ENCODE results near the gene KCTD11. TPM values are rescaled to one million over a fixed set of nuclear protein-coding genes. Genes with fewer than 3 reads are reported as not detected.

Gene KCTD11
- total and polyA plus RNA-seq, 2 donors: 3.0 to 9.9 TPM

- Histone ChIP-seq H3K36me3 (ENCODE audit: control insufficient read depth in 2 of 2, insufficient read depth in 2 of 2, low read length in 1 of 2) (no peaks in the 10 kb centered on the region), H3K27ac (ENCODE audit: low read depth in 1 of 2, low read length in 1 of 2) (no peak overlapping the region), H3K9me3 (ENCODE audit: control insufficient read depth in 2 of 2, insufficient read depth in 1 of 2, low read length in 1 of 2) (peaks cover 0 to 2% of the 10 kb centered on the region in 2 donors), H3K27me3 (ENCODE audit: control insufficient read depth in 2 of 2, insufficient read depth in 1 of 2, low read length in 1 of 2) (peaks cover 0 to 8% of the 10 kb centered on the region in 2 donors), H3K4me3 (ENCODE audit: low read length in 2 of 2) (no peak overlapping the region), H3K4me1 (ENCODE audit: control insufficient read depth in 2 of 2, insufficient read depth in 2 of 2, low read length in 2 of 2) (peaks cover 16 to 21% of the 10 kb centered on the region in 2 donors)
- WGBS: 98% methylated on average over 2 of the region's 2 CpGs
- no peak for DNase-seq (ENCODE audit: low read depth in 6 of 9, low spot score in 9 of 9)
Measured at GRCh38 chr17:7398612-7399011, 46.6 kb downstream of the KCTD11 start.

GRCh38 chr17:7403043-7403726 is 51.2 kb downstream of the KCTD11 start:
- peaks cover 0 to 5% of the 10 kb centered on the region in 2 donors for H3K9me3 ChIP-seq (ENCODE audit: control insufficient read depth in 2 of 2, insufficient read depth in 1 of 2, low read length in 1 of 2)
- peak overlapping the region; percentile 81 to 87 for H3K4me3 ChIP-seq (ENCODE audit: low read length in 2 of 2)
- peaks cover 33 to 38% of the 10 kb centered on the region in 2 donors for H3K27me3 ChIP-seq (ENCODE audit: control insufficient read depth in 2 of 2, insufficient read depth in 1 of 2, low read length in 1 of 2)
- peaks cover 10 to 15% of the 10 kb centered on the region in 2 donors for H3K4me1 ChIP-seq (ENCODE audit: control insufficient read depth in 2 of 2, insufficient read depth in 2 of 2, low read length in 2 of 2)
- peak in 3 of 9 donors; percentile 35 to 62 (median 37) for DNase-seq (ENCODE audit: low read depth in 6 of 9, low spot score in 9 of 9)
- peak overlapping the region; percentile 74 to 89 for H3K27ac ChIP-seq (ENCODE audit: low read depth in 1 of 2, low read length in 1 of 2)
- H3K36me3 ChIP-seq (ENCODE audit: control insufficient read depth in 2 of 2, insufficient read depth in 2 of 2, low read length in 1 of 2): no peaks in the 10 kb centered on the region
- WGBS: 22% methylated on average over 16 of the region's 16 CpGs

- peak overlapping the region; percentile 74 to 89 for H3K27ac ChIP-seq (ENCODE audit: low read depth in 1 of 2, low read length in 1 of 2)
- H3K27me3 ChIP-seq (ENCODE audit: control insufficient read depth in 2 of 2, insufficient read depth in 1 of 2, low read length in 1 of 2): peaks cover 37 to 42% of the 10 kb centered on the region in 2 donors
- H3K9me3 ChIP-seq (ENCODE audit: control insufficient read depth in 2 of 2, insufficient read depth in 1 of 2, low read length in 1 of 2): peaks cover 0 to 5% of the 10 kb centered on the region in 2 donors
- no peaks in the 10 kb centered on the region for H3K36me3 ChIP-seq (ENCODE audit: control insufficient read depth in 2 of 2, insufficient read depth in 2 of 2, low read length in 1 of 2)
- WGBS: under 1% methylated on average over 13 of the region's 13 CpGs
- peak overlapping the region; percentile 81 to 87 for H3K4me3 ChIP-seq (ENCODE audit: low read length in 2 of 2)
- peaks cover 10 to 15% of the 10 kb centered on the region in 2 donors for H3K4me1 ChIP-seq (ENCODE audit: control insufficient read depth in 2 of 2, insufficient read depth in 2 of 2, low read length in 2 of 2)
- no peak for DNase-seq (ENCODE audit: low read depth in 6 of 9, low spot score in 9 of 9)
Measured at GRCh38 chr17:7403727-7403976, 51.7 kb downstream of the KCTD11 start.

GRCh38 chr17:7403977-7404736 is 52.2 kb downstream of the KCTD11 start, which contains the start of gene TMEM256:
TMEM256 (minus strand) TSS chr17:7404097; CDS start chr17:7404084, 13 bp downstream.
- Histone ChIP-seq H3K27me3 (ENCODE audit: control insufficient read depth in 2 of 2, insufficient read depth in 1 of 2, low read length in 1 of 2) (peaks cover 37 to 48% of the 10 kb centered on the region in 2 donors), H3K27ac (ENCODE audit: low read depth in 1 of 2, low read length in 1 of 2) (peak within 1 kb of the TSS; percentile 74 to 89), H3K4me1 (ENCODE audit: control insufficient read depth in 2 of 2, insufficient read depth in 2 of 2, low read length in 2 of 2) (peaks cover 10 to 15% of the 10 kb centered on the region in 2 donors), H3K9me3 (ENCODE audit: control insufficient read depth in 2 of 2, insufficient read depth in 1 of 2, low read length in 1 of 2) (peaks cover 0 to 5% of the 10 kb centered on the region in 2 donors), H3K4me3 (ENCODE audit: low read length in 2 of 2) (peak within 1 kb of the TSS; percentile 81 to 87), H3K36me3 (ENCODE audit: control insufficient read depth in 2 of 2, insufficient read depth in 2 of 2, low read length in 1 of 2) (no peaks in the 10 kb centered on the region)
- peak; percentile 91 to 99 (median 96) for DNase-seq (ENCODE audit: low read depth in 6 of 9, low spot score in 9 of 9)
- under 1% methylated on average over 49 of the region's 49 CpGs for WGBS

Other genes with a start within 250 kb of the KCTD11 start
Only the 30 nearest of the 36 such genes appear.
- 0.90 TPM for gene ASGR1, start 172.8 kb upstream of the KCTD11 start, total RNA-seq
- 3.3 TPM for gene ASGR1, start 172.8 kb upstream of the KCTD11 start, polyA plus RNA-seq
- 8.5 TPM for gene DLG4, start 132.3 kb upstream of the KCTD11 start, total RNA-seq
- 15.1 TPM for gene DLG4, start 132.3 kb upstream of the KCTD11 start, polyA plus RNA-seq
- 221 TPM for gene ACADVL, start 132.2 kb upstream of the KCTD11 start, total RNA-seq
- 990 TPM for gene ACADVL, start 132.2 kb upstream of the KCTD11 start, polyA plus RNA-seq
- gene DVL2, start 117.6 kb upstream of the KCTD11 start, total RNA-seq: 21.8 TPM
- gene DVL2, start 117.6 kb upstream of the KCTD11 start, polyA plus RNA-seq: 26.6 TPM
- gene PHF23, start 112.7 kb upstream of the KCTD11 start, total RNA-seq: 51.6 TPM
- gene PHF23, start 112.7 kb upstream of the KCTD11 start, polyA plus RNA-seq: 47.5 TPM
- 245 TPM for gene GABARAP, start 109.7 kb upstream of the KCTD11 start, total RNA-seq
- 846 TPM for gene GABARAP, start 109.7 kb upstream of the KCTD11 start, polyA plus RNA-seq
- gene CTDNEP1, start 100.4 kb upstream of the KCTD11 start, total RNA-seq: 19.5 TPM
- gene CTDNEP1, start 100.4 kb upstream of the KCTD11 start, polyA plus RNA-seq: 79.7 TPM
- 50.7 TPM for gene ELP5, start 99.9 kb upstream of the KCTD11 start, total RNA-seq
- gene ELP5, start 99.9 kb upstream of the KCTD11 start, polyA plus RNA-seq: 35.9 TPM
- gene CLDN7, start 89.7 kb upstream of the KCTD11 start, total RNA-seq: 6.3 TPM
- gene CLDN7, start 89.7 kb upstream of the KCTD11 start, polyA plus RNA-seq: 34.9 TPM
- 0.19 TPM for gene SLC2A4, start 70.4 kb upstream of the KCTD11 start, total RNA-seq
- gene SLC2A4, start 70.4 kb upstream of the KCTD11 start, polyA plus RNA-seq: 1.2 TPM
- 0.66 TPM for gene YBX2, start 57.5 kb upstream of the KCTD11 start, total RNA-seq
- 0.48 TPM for gene YBX2, start 57.5 kb upstream of the KCTD11 start, polyA plus RNA-seq
- 305 TPM for gene EIF5A, start 44.5 kb upstream of the KCTD11 start, total RNA-seq
- 324 TPM for gene EIF5A, start 44.5 kb upstream of the KCTD11 start, polyA plus RNA-seq
- 49.2 TPM for gene GPS2, start 36.8 kb upstream of the KCTD11 start, total RNA-seq
- 71.3 TPM for gene GPS2, start 36.8 kb upstream of the KCTD11 start, polyA plus RNA-seq
- gene NEURL4, start 22.8 kb upstream of the KCTD11 start, total RNA-seq: 12.3 TPM
- 39.6 TPM for gene NEURL4, start 22.8 kb upstream of the KCTD11 start, polyA plus RNA-seq
- gene ACAP1, start 15.6 kb upstream of the KCTD11 start, total RNA-seq: 167 TPM
- 364 TPM for gene ACAP1, start 15.6 kb upstream of the KCTD11 start, polyA plus RNA-seq
- gene TMEM95, start 3.0 kb downstream of the KCTD11 start, total RNA-seq: not detected
- gene TMEM95, start 3.0 kb downstream of the KCTD11 start, polyA plus RNA-seq: 0.05 TPM
- 1.8 TPM for gene TNK1, start 28.9 kb downstream of the KCTD11 start, total RNA-seq
- 7.2 TPM for gene TNK1, start 28.9 kb downstream of the KCTD11 start, polyA plus RNA-seq
- 9.3 TPM for gene PLSCR3, start 42.4 kb downstream of the KCTD11 start, total RNA-seq
- gene PLSCR3, start 42.4 kb downstream of the KCTD11 start, polyA plus RNA-seq: 32.7 TPM
- gene TMEM256, start 51.9 kb downstream of the KCTD11 start, total RNA-seq: 109 TPM
- 152 TPM for gene TMEM256, start 51.9 kb downstream of the KCTD11 start, polyA plus RNA-seq
- gene NLGN2, start 55.7 kb downstream of the KCTD11 start, total RNA-seq: 0.38 TPM
- gene NLGN2, start 55.7 kb downstream of the KCTD11 start, polyA plus RNA-seq: 5.6 TPM
- not detected for gene SPEM1, start 68.2 kb downstream of the KCTD11 start, total RNA-seq
- gene SPEM1, start 68.2 kb downstream of the KCTD11 start, polyA plus RNA-seq: not detected
- not detected for gene SPEM2, start 73.5 kb downstream of the KCTD11 start, total RNA-seq
- 0.02 TPM for gene SPEM2, start 73.5 kb downstream of the KCTD11 start, polyA plus RNA-seq
- gene SPEM3, start 76.7 kb downstream of the KCTD11 start, total RNA-seq: not detected
- gene SPEM3, start 76.7 kb downstream of the KCTD11 start, polyA plus RNA-seq: not detected
- 6.8 TPM for gene TMEM102, start 83.3 kb downstream of the KCTD11 start, total RNA-seq
- gene TMEM102, start 83.3 kb downstream of the KCTD11 start, polyA plus RNA-seq: 5.1 TPM
- 5.8 TPM for gene FGF11, start 87.3 kb downstream of the KCTD11 start, total RNA-seq
- gene FGF11, start 87.3 kb downstream of the KCTD11 start, polyA plus RNA-seq: 5.5 TPM
- 12.9 TPM for gene CHRNB1, start 92.9 kb downstream of the KCTD11 start, total RNA-seq
- gene CHRNB1, start 92.9 kb downstream of the KCTD11 start, polyA plus RNA-seq: 18.5 TPM
- gene ZBTB4, start 127.5 kb downstream of the KCTD11 start, total RNA-seq: 10.9 TPM
- gene ZBTB4, start 127.5 kb downstream of the KCTD11 start, polyA plus RNA-seq: 29.5 TPM
- not detected for gene SLC35G6, start 129.3 kb downstream of the KCTD11 start, total RNA-seq
- 0.09 TPM for gene SLC35G6, start 129.3 kb downstream of the KCTD11 start, polyA plus RNA-seq
- gene POLR2A, start 132.2 kb downstream of the KCTD11 start, total RNA-seq: 23.5 TPM
- gene POLR2A, start 132.2 kb downstream of the KCTD11 start, polyA plus RNA-seq: 33.5 TPM
- 4.2 TPM for gene TNFSF12, start 196.9 kb downstream of the KCTD11 start, total RNA-seq
- 21.3 TPM for gene TNFSF12, start 196.9 kb downstream of the KCTD11 start, polyA plus RNA-seq